Measurements from ENCODE around the gene LSP1.

DNA sequence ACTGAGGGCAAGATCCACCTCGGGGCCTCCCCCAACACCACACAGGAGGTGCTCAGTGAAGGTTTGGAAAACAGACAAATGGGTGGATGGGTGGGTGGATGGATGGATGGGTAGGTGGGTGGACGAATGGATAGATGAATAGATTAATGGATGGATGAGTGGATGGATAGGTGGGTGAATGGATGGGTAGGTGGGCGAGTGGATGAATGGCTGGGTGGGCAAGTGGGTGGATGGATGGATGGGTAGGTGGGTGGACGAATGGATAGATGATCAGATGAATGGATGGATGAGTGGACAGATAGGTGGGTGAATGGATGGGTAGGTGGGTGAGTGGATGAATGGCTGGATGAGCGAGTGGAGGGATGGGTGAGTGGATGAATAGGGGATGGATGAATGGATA, 39.7 kb downstream of the LSP1 start:
- TF ChIP-seq BCL11A (IDR thresholded peaks at IDR 0.05; ENCODE audit: low read depth in 2 of 2, low read length in 2 of 2) (no peak), CBX8 (IDR thresholded peaks at IDR 0.05; ENCODE audit: borderline replicate concordance, low read depth, low read length) (no peak), BRCA1 (IDR thresholded peaks at IDR 0.05; ENCODE audit: low read depth, low read length) (no peak), EZH2 (IDR thresholded peaks at IDR 0.05; ENCODE audit: low read depth, low read length, severe bottlenecking) (no peak)

All from H1 (cell line).